Measurements from ENCODE around the gene PLBD2. TPM values are rescaled to one million over a fixed set of nuclear protein-coding genes. Genes with fewer than 3 reads are reported as not detected.

Gene PLBD2
- total RNA-seq, 1 experiment from 2014 or later = 31.4 TPM

DNA sequence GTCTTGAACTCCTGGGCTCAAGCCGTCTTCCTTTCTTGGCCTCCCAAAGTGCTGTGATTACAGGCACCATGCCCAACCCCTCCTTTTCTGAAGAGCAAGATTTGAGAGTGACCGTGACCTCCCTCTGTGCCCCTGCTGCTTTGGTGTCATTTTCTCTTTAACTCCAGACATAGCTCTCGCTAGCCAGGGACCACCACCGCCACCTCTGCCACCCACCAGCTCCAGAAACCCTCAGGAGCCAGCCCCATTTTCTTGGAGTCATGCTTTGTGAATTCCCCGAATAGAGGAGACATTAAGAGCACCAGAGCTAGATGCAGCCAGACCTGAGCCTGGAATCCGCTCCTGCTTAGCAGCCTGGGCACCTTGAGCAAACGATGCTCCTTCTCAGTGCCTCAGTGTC lies 81.9 kb downstream of the PLBD2 start:
- Histone ChIP-seq H3K27me3 (ENCODE audit: insufficient read depth, low read length) (no peaks in the 10 kb centered on the region), H3K4ac (ENCODE audit: low read depth, low read length) (no peak overlapping the region), H3K18ac (ENCODE audit: insufficient read length, low read depth, low read length) (no peak overlapping the region), H3T11ph (ENCODE audit: low read length) (no peak overlapping the region), H4K5ac (ENCODE audit: insufficient read length, low read depth, low read length) (no peak overlapping the region), H2BK12ac (ENCODE audit: insufficient read length, low read depth, low read length) (no peak overlapping the region), H3K79me1 (ENCODE audit: insufficient read depth, low read depth, low read length, poor library complexity, severe bottlenecking) (no peaks in the 10 kb centered on the region), H2AFZ (ENCODE audit: low read length) (no peak overlapping the region), H4K91ac (ENCODE audit: insufficient read length, low read depth, low read length) (no peak overlapping the region), H2BK20ac (ENCODE audit: low read depth, low read length, poor library complexity, severe bottlenecking) (no peak overlapping the region), H3K27ac (ENCODE audit: insufficient read length, low read depth, low read length) (no peak overlapping the region), H2BK120ac (ENCODE audit: low read depth, low read length, poor library complexity, severe bottlenecking) (no peak overlapping the region), H2BK15ac (ENCODE audit: low read depth, low read length) (no peak overlapping the region), H3K4me1 (ENCODE audit: insufficient read depth, low read length) (no peaks in the 10 kb centered on the region), H2BK5ac (ENCODE audit: insufficient read length, low read length) (no peak overlapping the region), H3K23ac (ENCODE audit: insufficient read length, low read depth, low read length) (no peak overlapping the region), H4K8ac (replicated peaks; ENCODE audit: insufficient read length, low read depth, low read length) (no peak overlapping the region), H3K9me3 (ENCODE audit: control insufficient read depth, low read depth, low read length) (no peaks in the 10 kb centered on the region), H3K79me2 (ENCODE audit: insufficient read depth, low read length) (no peaks in the 10 kb centered on the region), H3K4me2 (ENCODE audit: insufficient read depth, insufficient read length, low read length) (no peak overlapping the region), H3K56ac (ENCODE audit: insufficient read length, low read depth, low read length) (no peak overlapping the region), H3K14ac (ENCODE audit: insufficient read depth, low read length) (no peak overlapping the region), H3K9ac (ENCODE audit: extremely low read depth, insufficient read length, low read length) (no peak overlapping the region), H2AK5ac (ENCODE audit: insufficient read length, low read length) (no peak overlapping the region), H4K20me1 (ENCODE audit: control insufficient read depth, insufficient read depth, insufficient read length) (no peaks in the 10 kb centered on the region), H3K23me2 (ENCODE audit: insufficient read length, low read depth, low read length, poor library complexity, severe bottlenecking) (no peaks in the 10 kb centered on the region)
- H3K36me3 Mint-ChIP-seq (ENCODE audit: insufficient read depth in 1 of 3, low read depth in 3 of 3) = no peaks in the 10 kb centered on the region
- DNase-seq = no peak
- H3K27me3 Mint-ChIP-seq (ENCODE audit: low read depth) = peaks cover 19% of the 10 kb centered on the region
- no peaks in the 10 kb centered on the region for H3K9me3 Mint-ChIP-seq
- H3K27ac Mint-ChIP-seq = no peak overlapping the region
- H3K4me3 Mint-ChIP-seq = no peak overlapping the region
- no CpG with 5 or more reads among the region's 7 CpGs for WGBS (ENCODE audit: extremely low coverage, insufficient read length, low lambda C conversion rate)
- TF ChIP-seq, protein P1, sequence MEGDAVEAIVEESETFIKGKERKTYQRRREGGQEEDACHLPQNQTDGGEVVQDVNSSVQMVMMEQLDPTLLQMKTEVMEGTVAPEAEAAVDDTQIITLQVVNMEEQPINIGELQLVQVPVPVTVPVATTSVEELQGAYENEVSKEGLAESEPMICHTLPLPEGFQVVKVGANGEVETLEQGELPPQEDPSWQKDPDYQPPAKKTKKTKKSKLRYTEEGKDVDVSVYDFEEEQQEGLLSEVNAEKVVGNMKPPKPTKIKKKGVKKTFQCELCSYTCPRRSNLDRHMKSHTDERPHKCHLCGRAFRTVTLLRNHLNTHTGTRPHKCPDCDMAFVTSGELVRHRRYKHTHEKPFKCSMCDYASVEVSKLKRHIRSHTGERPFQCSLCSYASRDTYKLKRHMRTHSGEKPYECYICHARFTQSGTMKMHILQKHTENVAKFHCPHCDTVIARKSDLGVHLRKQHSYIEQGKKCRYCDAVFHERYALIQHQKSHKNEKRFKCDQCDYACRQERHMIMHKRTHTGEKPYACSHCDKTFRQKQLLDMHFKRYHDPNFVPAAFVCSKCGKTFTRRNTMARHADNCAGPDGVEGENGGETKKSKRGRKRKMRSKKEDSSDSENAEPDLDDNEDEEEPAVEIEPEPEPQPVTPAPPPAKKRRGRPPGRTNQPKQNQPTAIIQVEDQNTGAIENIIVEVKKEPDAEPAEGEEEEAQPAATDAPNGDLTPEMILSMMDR (conservative IDR thresholded peaks at IDR 0.05) = no peak
- peaks cover 3 to 6% of the 10 kb centered on the region in 2 experiments; a peak in 2 of 4 replicates for H3K4me1 Mint-ChIP-seq

Other genes starting within 250 kb of the PLBD2 start
- gene RASAL1, start 222.8 kb upstream of the PLBD2 start, total RNA-seq (2021) = 2.3 and 2.7 TPM in 2 replicates
- gene CFAP73, start 208.9 kb upstream of the PLBD2 start, total RNA-seq (2021) = not detected in 2 replicates
- 83.0 TPM in 2 replicates for gene DDX54, start 173.1 kb upstream of the PLBD2 start, total RNA-seq (2021)
- gene RITA1, start 172.9 kb upstream of the PLBD2 start, total RNA-seq (2021) = 26.0 and 26.1 TPM in 2 replicates
- gene TPCN1, start 137.1 kb upstream of the PLBD2 start, total RNA-seq (2021) = 13.5 and 16.1 TPM in 2 replicates
- gene SLC8B1, start 23.5 kb upstream of the PLBD2 start, total RNA-seq (2021) = 10.4 and 10.6 TPM in 2 replicates
- gene SDS, start 45.3 kb downstream of the PLBD2 start, total RNA-seq (2021) = 0.13 TPM in 1 of 2 replicates, not detected in the other
- gene SDSL, start 63.8 kb downstream of the PLBD2 start, total RNA-seq (2021) = 0.46 and 1.1 TPM in 2 replicates
- gene LHX5, start 113.3 kb downstream of the PLBD2 start, total RNA-seq (2021) = 1.9 and 2.1 TPM in 2 replicates